ENCODE measurements around the gene MON1B.

DNA sequence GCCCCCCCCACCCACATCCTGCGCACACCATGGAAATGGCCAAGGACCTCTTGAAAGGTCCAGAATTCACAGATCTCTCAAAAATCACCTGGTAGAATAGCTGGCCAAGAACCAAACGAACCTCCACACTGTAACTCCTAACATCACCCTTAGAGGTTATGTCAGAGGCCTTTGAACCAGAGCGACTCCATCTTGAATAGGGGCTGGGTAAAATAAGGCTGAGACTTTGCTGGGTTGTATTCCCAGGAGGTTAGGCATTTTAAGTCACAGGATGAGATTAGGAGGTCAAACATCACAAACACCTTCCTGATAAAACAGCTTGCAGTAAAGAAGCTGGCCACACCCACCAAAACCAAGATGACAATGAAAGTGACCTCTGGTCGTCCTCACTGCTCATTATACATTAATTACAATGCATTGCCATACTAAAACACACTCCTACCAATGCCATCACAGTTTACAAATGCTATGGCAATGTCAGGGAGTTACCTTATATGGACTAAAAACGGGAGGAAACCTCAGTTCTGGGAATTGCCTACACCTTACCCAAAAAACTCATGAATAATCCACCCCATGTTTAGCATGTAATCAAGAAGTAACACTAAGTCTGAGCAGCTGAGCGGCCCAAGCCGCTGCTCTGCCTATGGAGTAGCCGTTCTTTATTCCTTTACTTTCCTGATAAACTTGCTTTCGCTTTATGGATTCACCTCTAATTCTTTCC lies 43.0 kb downstream of the MON1B start:
- TF ChIP-seq CTCF (IDR thresholded peaks at IDR 0.05) (no peak), POLR2A (IDR thresholded peaks at IDR 0.05) (no peak)

All from thyroid gland (tissue), 4 donors.